T-helper 2 cell treated with Interferon-gamma antibody and Interleukin-4, amounts not matched to agents 5 μg/mL and 100 μg/mL, for 36 hours (primary cell): ENCODE data around the gene DCTN2.
"Not testable (repeated sequence)": the region's sequence is repeated elsewhere in the genome, so short reads cannot be mapped to it uniquely, and the experiment has no call there.

Source experiments
- DNase-seq: peaks from one replicate; pipeline ENCODE4 v3.0.0; 2021; ENCODE audit warnings: low spot score
- H3K27ac Mint-ChIP-seq: one replicate; pipeline ENCODE4 v1.8.0; 2021; ENCODE audit warnings: mild to moderate bottlenecking, mixed read lengths
- H3K27me3 Mint-ChIP-seq: one replicate; pipeline ENCODE4 v1.8.0; 2021; ENCODE audit warnings: low read depth, mixed read lengths
- H3K36me3 Mint-ChIP-seq: one replicate; pipeline ENCODE4 v1.8.0; 2021; ENCODE audit warnings: low read depth, mixed read lengths
- H3K4me1 Mint-ChIP-seq: one replicate; pipeline ENCODE4 v1.8.0; 2021; ENCODE audit warnings: low read depth, mixed read lengths
- H3K4me3 Mint-ChIP-seq: one replicate; pipeline ENCODE4 v1.8.0; 2022; ENCODE audit warnings: mild to moderate bottlenecking, moderate library complexity, mixed read lengths
- H3K9me3 Mint-ChIP-seq: one replicate; pipeline ENCODE4 v1.8.0; 2021; ENCODE audit warnings: mixed read lengths

DCTN2 gene

GRCh38 chr12:57515408-57515933 is 31.5 kb downstream of the DCTN2 start:
- DNase-seq, result no peak
- no peak overlapping the region for H3K27ac Mint-ChIP-seq
- peaks cover 16% of the 10 kb centered on the region for H3K4me1 Mint-ChIP-seq
- H3K4me3 Mint-ChIP-seq, result no peak overlapping the region
- peaks cover 77% of the 10 kb centered on the region for H3K36me3 Mint-ChIP-seq
- no peaks in the 10 kb centered on the region for H3K9me3 Mint-ChIP-seq
- peaks cover 1% of the 10 kb centered on the region for H3K27me3 Mint-ChIP-seq

GRCh38 chr12:57514720-57515407 is 32.1 kb downstream of the DCTN2 start:
- peaks cover 71% of the 10 kb centered on the region for H3K36me3 Mint-ChIP-seq
- H3K4me3 Mint-ChIP-seq, result no peak overlapping the region
- no peaks in the 10 kb centered on the region for H3K27me3 Mint-ChIP-seq
- DNase-seq, result no peak
- peaks cover 16% of the 10 kb centered on the region for H3K4me1 Mint-ChIP-seq
- no peaks in the 10 kb centered on the region for H3K9me3 Mint-ChIP-seq
- no peak overlapping the region for H3K27ac Mint-ChIP-seq

GRCh38 chr12:57514246-57514645 is 32.7 kb downstream of the DCTN2 start:
- Mint-ChIP-seq H3K36me3 (peaks cover 70% of the 10 kb centered on the region), H3K4me1 (peaks cover 15% of the 10 kb centered on the region)
- not testable (repeated sequence) for H3K9me3 Mint-ChIP-seq, H3K27me3 Mint-ChIP-seq, H3K4me3 Mint-ChIP-seq, DNase-seq, H3K27ac Mint-ChIP-seq

GRCh38 chr12:57513677-57514076 is 33.3 kb downstream of the DCTN2 start:
- H3K36me3 Mint-ChIP-seq, result peaks cover 66% of the 10 kb centered on the region
- DNase-seq, result not testable (repeated sequence)

GRCh38 chr12:57513266-57513665 is 33.7 kb downstream of the DCTN2 start:
- Mint-ChIP-seq H3K27ac (no peak overlapping the region), H3K9me3 (no peaks in the 10 kb centered on the region), H3K36me3 (peaks cover 65% of the 10 kb centered on the region), H3K4me3 (no peak overlapping the region), H3K27me3 (no peaks in the 10 kb centered on the region), H3K4me1 (peaks cover 7% of the 10 kb centered on the region)
- no peak for DNase-seq

More at GRCh38 chr12:57513677-57514076, 33.3 kb downstream of the DCTN2 start:
- H3K27ac Mint-ChIP-seq, H3K27me3 Mint-ChIP-seq, H3K4me3 Mint-ChIP-seq, H3K9me3 Mint-ChIP-seq: not testable (repeated sequence)
- peaks cover 10% of the 10 kb centered on the region for H3K4me1 Mint-ChIP-seq

GRCh38 chr12:57512665-57513064 is 34.3 kb downstream of the DCTN2 start:
- Mint-ChIP-seq H3K27me3 (no peaks in the 10 kb centered on the region), H3K9me3 (no peaks in the 10 kb centered on the region), H3K27ac (no peak overlapping the region), H3K4me3 (no peak overlapping the region), H3K36me3 (peaks cover 59% of the 10 kb centered on the region), H3K4me1 (peaks cover 3% of the 10 kb centered on the region)
- no peak for DNase-seq

GRCh38 chr12:57511588-57512325 is 35.2 kb downstream of the DCTN2 start:
- H3K36me3 Mint-ChIP-seq, result peaks cover 50% of the 10 kb centered on the region
- DNase-seq, result no peak
- H3K27ac Mint-ChIP-seq, result no peak overlapping the region
- no peak overlapping the region for H3K4me3 Mint-ChIP-seq
- no peaks in the 10 kb centered on the region for H3K9me3 Mint-ChIP-seq
- H3K4me1 Mint-ChIP-seq, result no peaks in the 10 kb centered on the region
- H3K27me3 Mint-ChIP-seq, result no peaks in the 10 kb centered on the region

GRCh38 chr12:57511161-57511560 is 35.8 kb downstream of the DCTN2 start:
- H3K27ac Mint-ChIP-seq, result no peak overlapping the region
- no peak overlapping the region for H3K4me3 Mint-ChIP-seq
- H3K4me1 Mint-ChIP-seq, result no peaks in the 10 kb centered on the region
- H3K27me3 Mint-ChIP-seq, result no peaks in the 10 kb centered on the region
- no peaks in the 10 kb centered on the region for H3K9me3 Mint-ChIP-seq
- H3K36me3 Mint-ChIP-seq, result peaks cover 46% of the 10 kb centered on the region
- DNase-seq, result no peak

GRCh38 chr12:57507796-57508195 is 39.2 kb downstream of the DCTN2 start:
- peaks cover 47% of the 10 kb centered on the region for H3K36me3 Mint-ChIP-seq
- H3K9me3 Mint-ChIP-seq, H3K4me1 Mint-ChIP-seq, DNase-seq, H3K27ac Mint-ChIP-seq, H3K27me3 Mint-ChIP-seq, H3K4me3 Mint-ChIP-seq: not testable (repeated sequence)

- not testable (repeated sequence) for H3K4me1 Mint-ChIP-seq, DNase-seq, H3K4me3 Mint-ChIP-seq, H3K27ac Mint-ChIP-seq, H3K9me3 Mint-ChIP-seq, H3K27me3 Mint-ChIP-seq
- H3K36me3 Mint-ChIP-seq, result peaks cover 42% of the 10 kb centered on the region
Observed at GRCh38 chr12:57506541-57506940, 40.5 kb downstream of the DCTN2 start.

GRCh38 chr12:57502311-57502969 is 44.6 kb downstream of the DCTN2 start:
- not testable (repeated sequence) for H3K27ac Mint-ChIP-seq, H3K9me3 Mint-ChIP-seq, H3K4me1 Mint-ChIP-seq, H3K4me3 Mint-ChIP-seq, DNase-seq, H3K27me3 Mint-ChIP-seq
- peaks cover 67% of the 10 kb centered on the region for H3K36me3 Mint-ChIP-seq

GRCh38 chr12:57500213-57500612 is 46.8 kb downstream of the DCTN2 start:
- no peaks in the 10 kb centered on the region for H3K4me1 Mint-ChIP-seq
- no peak overlapping the region for H3K4me3 Mint-ChIP-seq
- no peak overlapping the region for H3K27ac Mint-ChIP-seq
- DNase-seq, result no peak
- H3K27me3 Mint-ChIP-seq, result no peaks in the 10 kb centered on the region
- H3K9me3 Mint-ChIP-seq, result peaks cover 3% of the 10 kb centered on the region
- H3K36me3 Mint-ChIP-seq, result peaks cover 72% of the 10 kb centered on the region

- Mint-ChIP-seq H3K36me3 (peaks cover 64% of the 10 kb centered on the region), H3K27me3 (no peaks in the 10 kb centered on the region), H3K4me1 (no peaks in the 10 kb centered on the region), H3K4me3 (no peak overlapping the region), H3K27ac (no peak overlapping the region), H3K9me3 (peaks cover 3% of the 10 kb centered on the region)
- no peak for DNase-seq
Observed at GRCh38 chr12:57498571-57498970, 48.4 kb downstream of the DCTN2 start.

GRCh38 chr12:57498132-57498502 is 48.9 kb downstream of the DCTN2 start:
- H3K27ac Mint-ChIP-seq, result no peak overlapping the region
- H3K4me1 Mint-ChIP-seq, result no peaks in the 10 kb centered on the region
- peaks cover 61% of the 10 kb centered on the region for H3K36me3 Mint-ChIP-seq
- no peak for DNase-seq
- no peaks in the 10 kb centered on the region for H3K27me3 Mint-ChIP-seq
- H3K4me3 Mint-ChIP-seq, result no peak overlapping the region
- peaks cover 3% of the 10 kb centered on the region for H3K9me3 Mint-ChIP-seq
